Stimulated activated CD4-positive, alpha-beta T cell treated with anti-CD3 and anti-CD28 coated beads, Interleukin-12 subunit alpha, Interleukin-12 subunit beta, amount 100 ng/mL, for 24 hours (primary cell): ENCODE results near the gene DCN.

Source experiments
- DNase-seq, 2 experiments: peaks; one replicate each; pipeline ENCODE4 v3.0.0-alpha.2; 2020; ENCODE audit warnings: low read depth in 2 of 2

Gene DCN

GRCh38 chr12:91100906-91101305, 81.7 kb downstream of the DCN start:
- no peak for DNase-seq

DNA sequence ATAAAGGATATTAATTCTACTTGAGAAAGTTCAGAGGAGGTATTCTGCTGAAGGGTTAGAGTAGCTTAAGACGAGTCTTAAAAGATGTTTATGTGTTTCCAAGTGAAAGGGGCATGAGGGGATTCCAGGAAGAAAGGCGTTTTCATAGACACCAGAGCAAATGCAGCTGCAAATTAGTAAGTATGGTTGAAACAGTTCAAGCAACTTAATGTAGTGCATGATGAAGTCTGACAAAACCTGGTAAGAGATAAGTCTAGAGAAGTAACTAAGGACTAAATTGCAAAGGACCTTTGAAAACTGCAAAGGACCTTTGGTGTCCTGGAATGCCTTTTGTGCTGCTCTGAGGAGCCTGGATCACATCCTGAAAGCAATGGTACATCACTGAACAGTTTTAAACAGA, 82.8 kb downstream of the DCN start:
- no peak for DNase-seq

DNA sequence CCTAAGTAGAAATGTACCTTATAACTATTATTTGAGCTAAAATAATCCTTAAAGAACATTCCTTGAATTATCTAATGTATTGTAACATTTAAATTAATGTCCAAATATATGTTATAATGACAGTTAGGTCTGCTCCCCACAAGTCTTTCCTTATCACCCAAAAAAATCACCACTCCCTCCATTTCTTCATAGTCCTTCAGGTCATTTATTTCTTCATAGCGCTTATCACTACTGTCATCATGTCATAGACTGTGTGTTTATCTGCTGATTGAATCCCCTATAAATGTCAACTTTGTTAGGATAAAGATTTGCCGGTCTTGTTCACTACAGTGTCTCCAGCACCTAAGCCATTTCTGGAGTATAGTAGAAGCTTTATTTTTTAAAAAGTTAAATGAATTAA, 83.3 kb downstream of the DCN start:
- DNase-seq: no peak

- no peak for DNase-seq
Observed at GRCh38 chr12:91098941-91099340, 83.7 kb downstream of the DCN start.

DNA sequence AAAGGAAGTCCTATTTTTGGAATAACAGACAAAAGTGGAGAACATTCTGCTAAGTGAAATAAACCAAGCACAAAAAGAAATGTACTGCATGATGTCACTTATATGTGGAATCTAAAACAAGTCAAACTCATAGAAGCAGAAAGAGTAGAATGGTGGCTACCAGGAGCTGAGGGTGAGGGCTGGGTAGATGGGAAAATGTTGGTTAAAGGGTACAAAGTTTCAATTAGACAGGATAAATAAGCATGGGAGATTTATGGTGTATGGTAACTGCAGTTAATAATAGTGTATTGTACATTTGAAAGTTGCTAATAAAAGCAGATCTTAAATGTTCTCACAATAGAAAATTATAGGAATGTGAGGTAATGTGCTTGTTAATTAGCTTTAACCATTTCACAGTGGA, 84.2 kb downstream of the DCN start:
- no peak for DNase-seq

DNA sequence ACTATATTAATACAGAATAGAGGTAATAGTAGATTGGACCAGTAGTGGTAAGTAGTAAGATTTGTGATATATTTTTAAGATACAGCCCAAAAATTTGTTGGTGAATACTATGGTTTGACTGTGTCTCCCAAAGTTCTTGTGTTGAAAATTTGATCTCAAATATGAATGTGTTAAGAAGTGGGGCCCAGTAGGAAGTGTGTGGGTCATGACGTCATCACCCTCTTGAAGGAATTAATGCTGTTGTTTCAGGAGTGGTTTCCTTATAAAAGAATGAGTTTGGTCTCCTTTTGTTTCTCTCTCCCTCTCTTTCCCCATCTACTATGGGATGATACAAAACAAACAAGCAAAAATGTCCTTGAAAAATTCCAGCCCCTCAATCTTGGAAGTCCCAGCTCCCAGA, 87.7 kb downstream of the DCN start:
- DNase-seq: no peak

GRCh38 chr12:91094032-91094662, 88.5 kb downstream of the DCN start:
- no peak for DNase-seq

GRCh38 chr12:91093341-91093740, 89.3 kb downstream of the DCN start:
- no peak for DNase-seq

DNA sequence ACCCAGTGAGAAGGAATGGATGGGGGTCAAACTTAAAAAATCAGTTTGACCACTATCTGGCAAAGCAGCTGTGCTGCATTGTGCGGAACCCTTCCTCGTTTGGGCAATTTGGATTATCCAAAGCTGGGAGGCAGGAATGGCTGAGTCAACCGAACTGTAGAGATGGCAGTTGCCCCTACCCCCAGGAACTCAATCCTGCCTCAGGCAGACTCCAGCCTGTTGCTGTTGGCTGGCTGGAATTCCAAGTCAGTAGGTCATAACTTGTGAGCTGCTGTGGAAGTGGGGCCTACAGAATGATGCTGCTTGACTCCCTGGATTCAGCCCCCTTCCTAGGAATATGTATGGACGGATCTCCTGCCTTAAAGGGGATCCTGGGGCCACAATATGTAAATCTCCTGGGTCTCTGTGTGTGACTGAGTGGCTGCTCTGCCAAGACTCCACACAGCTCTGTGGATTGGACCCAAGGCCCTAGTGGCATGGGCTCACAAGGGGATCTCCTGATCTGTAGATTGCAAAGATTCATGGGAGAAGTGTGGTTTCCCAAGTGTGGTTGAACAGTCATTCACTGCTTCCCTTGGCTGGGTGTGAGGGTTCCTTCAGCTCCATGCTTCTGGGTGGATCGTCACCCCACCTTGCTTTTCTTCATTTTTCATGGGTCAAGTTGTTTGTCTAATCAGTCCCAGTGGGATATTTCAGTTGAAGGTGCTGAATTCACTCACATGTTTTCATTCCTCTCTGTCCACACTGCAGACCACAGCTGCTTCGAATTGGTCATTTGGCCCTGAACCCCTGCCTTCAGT, 90.5 kb downstream of the DCN start:
- DNase-seq: no peak
